Stimulated activated CD4-positive, alpha-beta T cell treated with anti-CD3 and anti-CD28 coated beads, Interleukin-1b, Interleukin-23, amount 100 ng/mL, for 24 hours (primary cell): ENCODE measurements around the gene SEZ6.

Source experiments
- DNase-seq, 4 experiments: peaks; one replicate each; pipeline ENCODE4 v3.0.0-alpha.2; 2020; ENCODE audit warnings: low read depth in 4 of 4, low spot score in 1 of 4

SEZ6 gene

DNA sequence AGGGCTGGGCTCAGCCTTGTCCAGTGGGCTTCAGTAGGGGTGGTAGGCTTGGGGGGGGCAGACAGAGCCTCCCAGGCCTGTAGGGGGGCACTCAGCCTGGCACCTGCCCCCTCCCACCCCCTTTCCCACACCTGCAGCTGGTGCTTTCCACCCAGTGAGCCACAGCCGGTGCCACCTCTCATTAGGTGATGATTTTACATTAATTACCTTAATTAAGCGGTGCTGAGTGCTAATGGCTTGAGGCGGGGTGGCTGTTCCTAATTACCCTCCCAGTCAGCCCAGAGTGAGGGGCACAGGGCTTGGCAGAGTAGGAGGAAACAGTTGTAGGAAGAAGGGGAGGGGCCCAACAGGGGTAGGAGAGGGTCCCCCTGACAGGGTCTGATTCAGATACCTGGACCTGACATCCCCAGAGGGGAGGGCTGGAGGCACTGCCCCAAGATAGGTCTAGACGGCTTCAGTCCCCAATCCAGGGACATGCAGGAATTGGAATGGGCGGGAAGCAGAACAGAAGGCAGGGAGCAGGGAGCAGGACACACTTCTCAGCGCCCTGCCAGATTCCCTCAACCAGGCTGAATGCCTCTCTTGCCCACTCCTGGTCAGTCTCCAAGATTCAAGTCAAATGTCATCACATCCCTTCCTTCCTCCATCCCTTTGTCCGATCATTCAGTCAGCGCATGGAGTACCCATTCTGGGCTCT is 28.0 kb downstream of the SEZ6 start:
- DNase-seq: no peak

DNA sequence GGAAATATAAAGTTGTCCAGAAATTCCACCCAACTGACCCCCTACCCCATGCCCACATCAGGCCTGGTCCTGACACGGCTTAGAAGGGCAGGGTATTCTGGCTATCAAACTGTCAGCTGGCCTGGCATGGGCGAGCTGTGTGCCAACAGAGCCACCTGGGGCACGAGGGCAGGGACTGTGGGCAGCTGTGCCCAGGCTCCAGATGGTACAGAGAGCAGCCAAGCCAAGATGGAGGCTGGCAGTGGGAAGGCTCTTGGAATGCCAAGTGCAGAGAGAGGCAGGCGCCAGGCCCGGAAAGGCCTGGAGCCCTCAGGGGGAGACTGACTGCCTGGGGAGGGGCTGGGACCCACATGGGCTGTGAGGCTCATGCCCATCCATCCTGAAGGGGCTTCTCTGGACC is 30.2 kb downstream of the SEZ6 start:
- no peak for DNase-seq

DNA sequence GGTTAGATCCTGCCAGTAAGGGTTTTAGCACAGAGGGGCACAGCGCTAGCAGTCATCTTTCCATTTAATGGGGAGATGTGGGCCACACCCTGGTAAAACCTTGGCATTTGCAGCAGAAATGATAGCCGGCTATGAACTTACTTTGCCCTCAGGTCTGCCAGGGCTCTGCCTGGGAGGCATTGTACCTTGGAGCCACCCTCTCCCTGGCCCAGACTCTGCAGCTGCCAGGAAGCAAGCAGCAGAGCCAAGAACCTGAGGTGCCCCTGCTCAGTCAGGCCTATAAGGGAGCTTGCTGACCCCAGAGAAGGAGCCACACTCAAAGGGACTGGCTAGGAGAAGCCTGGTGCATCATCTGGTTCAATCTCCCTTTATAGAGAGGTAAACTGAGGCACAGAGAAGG is 30.8 kb downstream of the SEZ6 start:
- no peak for DNase-seq

DNA sequence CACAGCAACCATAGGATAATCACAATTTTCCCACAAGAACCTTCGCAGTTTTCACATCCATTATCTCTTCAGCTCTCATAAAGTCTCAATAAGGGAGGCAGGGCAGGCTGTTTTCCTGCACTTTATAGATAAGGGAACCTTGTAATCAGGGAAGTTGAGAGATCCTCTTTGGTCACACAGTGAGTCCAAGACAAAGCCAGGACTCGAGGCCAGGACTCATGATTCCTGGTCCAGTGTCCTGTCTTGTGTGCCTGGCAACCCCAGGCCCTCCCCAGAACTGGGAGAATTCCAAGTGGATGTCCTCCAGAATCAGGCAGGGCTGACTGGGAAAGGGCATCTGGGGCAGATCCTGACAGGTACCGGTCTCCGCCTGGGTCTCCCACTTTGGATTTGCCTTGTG is 31.4 kb downstream of the SEZ6 start:
- no peak for DNase-seq

DNA sequence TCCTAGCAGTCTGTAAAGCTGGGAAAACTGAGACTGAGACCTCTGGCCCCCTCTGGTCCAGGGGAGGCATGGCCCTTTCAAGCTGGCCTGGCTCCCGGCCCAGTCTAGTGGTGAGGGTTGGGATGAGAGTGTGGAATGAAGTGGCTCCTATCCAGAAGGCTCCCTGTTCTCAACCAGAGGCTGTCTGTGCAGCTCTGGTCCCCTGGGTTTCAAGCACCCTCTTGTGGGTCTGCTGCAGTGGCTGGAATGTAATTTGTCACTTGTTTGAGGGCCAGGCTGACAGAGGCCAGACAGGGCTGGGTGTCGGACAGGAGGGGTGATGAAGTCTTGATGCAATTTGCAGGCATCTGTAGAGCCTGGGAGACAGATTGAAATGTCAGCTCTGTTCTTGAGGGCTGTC is 32.4 kb downstream of the SEZ6 start:
- DNase-seq: no peak

DNA sequence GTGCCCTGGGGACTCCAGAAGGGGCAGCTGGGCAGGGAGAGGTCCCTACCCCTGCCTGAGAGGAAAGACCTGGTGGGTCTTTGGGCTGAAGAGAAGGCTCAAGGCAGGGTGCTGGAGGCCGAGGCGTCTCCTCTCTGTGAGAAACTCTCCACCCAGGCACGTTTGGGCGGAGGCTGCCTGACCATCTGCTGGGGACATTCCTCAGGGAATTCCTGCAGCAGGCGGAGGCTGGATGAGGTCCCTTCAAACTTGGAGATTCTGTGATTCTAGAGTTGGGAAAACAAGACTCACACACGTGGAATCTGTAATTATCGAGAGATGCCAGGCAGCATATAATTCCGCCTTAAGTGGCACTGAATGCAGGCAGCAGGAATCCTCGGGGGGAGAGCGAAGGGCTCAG is 33.4 kb downstream of the SEZ6 start:
- DNase-seq: no peak

DNA sequence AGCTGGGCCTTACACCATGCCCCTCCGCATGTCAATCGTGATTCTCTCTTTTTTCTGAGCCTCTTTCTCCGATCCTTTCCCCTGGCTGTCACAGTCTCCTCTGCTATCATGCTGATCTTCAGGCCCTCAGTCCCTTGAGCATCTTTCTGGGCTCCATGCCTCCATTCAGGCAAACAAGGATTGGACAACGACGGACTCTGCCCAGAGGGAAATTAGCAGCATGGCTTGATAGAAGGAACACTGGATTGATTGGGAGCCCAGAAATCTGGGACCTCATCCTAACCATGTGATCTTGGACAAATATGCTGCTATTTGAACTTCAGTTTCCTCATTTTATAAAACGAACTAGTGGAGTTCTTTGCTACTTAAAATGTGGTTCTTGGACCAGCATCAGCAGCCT is 35.0 kb downstream of the SEZ6 start:
- DNase-seq: no peak

DNA sequence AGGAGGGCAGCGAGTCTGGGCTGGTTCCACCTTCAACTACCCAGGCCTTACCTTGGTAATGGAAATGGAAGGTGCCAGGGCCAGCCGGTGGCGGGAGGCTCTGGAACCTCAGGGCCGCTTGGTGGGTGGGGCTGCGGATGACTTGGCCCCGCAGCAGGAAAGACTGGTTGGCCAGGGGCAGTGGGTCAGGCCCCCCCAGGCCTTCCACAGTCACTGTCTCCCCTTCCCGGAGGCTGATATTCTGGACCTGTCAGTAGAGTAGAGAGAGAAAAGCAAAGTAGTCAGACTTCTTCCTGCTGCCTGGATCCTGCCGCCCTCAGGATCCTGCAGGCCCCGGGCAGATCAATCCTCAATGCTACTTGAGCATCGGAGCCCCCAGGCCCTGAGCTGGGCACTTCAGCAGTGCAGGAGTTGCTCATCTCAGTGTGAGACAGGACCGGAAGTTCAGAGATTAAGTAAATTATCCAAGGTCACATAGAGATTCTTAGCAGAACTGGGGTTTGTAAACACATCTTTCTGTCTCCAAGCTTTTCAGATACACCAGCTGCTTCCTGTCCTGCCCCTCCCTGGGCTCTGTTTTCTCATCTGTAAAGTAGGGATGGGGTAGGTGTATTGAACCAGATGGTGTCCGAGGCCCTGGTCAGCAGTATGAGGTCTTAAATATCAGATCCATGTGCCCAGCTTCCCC is 36.0 kb downstream of the SEZ6 start:
- DNase-seq: no peak

DNA sequence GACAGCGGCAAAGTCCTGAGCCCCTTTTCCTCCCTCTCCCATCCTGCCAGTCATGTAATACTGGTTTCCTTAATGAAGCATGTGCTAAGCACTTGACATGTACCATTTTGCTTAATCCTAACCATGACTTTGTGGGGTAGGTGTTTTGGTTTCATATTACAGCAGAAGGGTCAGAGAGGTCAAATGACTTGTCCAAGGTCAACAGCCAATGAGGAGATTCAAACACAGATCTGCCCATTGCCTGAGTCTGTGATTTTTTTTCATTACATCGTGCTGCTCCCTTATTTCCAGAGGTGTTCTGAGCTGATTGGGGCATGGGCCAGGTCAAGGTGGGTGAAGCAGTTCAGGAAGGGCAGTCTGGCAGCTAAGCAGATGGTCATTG is 36.9 kb downstream of the SEZ6 start:
- no peak for DNase-seq

DNA sequence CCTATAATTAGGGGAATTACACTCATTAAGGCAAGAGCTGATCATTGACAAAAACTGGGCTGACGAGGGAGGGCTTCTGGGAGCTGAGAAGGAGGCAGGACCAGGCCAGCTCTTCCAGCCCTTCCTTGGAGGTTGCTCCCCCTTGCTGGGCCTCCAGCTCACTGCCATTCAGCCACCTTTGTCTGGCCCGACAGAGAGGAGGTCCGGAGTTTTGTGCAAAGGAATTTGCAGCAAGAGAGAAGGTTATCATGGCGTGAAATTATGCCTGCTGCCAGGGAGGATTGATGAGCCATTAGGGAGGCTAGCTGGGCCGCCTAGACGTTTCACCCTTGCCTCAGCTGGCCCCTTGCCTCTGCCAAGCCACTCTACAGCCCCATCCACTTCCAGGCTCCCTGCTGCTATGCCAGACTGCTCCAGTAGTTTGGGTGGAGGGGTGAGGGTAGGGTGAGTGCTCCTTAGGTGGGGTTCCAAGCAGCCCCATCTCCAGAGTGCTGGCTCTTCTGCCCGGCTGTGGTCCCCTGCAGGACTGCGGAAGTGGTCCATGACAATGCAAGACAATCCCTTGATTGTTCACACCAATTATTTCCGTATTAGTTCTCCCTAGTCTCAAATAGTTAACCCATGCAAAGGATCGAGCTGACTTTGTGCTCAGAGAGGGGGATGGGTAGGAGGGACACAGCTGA is 37.5 kb downstream of the SEZ6 start:
- no peak for DNase-seq

DNA sequence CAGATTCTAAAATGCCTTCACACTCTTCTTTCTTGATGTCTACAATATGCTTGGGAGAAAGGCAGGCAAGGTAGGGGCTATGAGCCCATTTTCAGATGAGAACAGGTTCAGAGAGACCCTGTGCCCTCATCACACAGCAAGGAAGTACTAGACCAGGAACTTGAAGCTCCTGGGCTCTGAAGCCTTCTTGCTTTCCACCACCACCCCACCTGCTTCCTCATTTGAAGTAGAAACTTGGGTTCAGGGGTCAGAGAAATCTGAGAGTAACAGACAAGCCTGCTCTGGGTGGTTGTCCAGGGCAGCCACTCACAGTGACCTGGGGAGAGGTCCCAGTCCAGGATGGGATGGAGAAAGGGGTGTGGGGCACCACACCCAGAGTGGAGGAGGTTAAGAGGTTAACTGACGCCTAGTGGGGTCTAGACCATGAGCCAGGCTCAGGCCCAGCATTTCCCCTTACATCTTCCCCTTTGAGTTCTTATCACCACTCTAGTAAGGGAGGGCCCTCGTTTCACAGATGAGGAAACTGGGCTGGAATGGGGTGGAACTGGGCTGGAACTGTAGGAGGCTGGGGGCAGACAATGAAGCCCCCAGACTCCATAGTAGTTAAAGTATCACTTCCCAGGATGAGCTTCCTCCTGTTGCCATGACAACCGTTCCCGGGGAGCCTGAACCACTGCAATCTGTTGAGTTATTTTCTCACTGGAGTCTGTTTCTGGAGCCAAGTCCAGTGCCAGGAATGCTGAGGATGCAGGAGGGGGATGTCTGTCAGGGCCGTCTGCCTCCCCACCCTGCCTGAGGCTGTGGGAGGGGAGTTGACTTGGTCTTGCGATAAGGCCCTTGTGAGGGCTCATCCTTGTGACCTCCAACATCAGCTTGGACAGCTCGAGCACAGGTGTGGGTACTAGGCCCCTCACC is 38.4 kb downstream of the SEZ6 start:
- no peak for DNase-seq

DNA sequence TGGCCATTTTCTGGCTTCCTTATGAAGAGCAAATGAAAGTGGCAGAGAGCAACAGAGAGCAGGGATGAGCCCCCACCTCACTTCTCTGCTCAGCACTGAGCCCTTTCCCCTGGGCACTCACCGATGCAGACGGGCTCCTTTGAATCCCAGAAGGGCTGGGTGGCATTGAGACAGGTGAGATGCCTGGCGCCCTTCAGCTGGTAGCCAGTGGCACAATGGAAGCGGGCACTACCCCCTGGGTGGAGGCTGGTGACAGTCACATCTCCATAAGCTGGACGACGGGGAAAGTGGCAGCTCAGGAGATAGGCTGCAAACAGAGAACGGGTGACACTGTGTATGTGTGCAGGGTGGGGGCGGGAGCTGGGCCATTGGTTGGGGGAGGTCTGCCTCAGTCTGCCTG is 42.0 kb downstream of the SEZ6 start:
- no peak for DNase-seq

DNA sequence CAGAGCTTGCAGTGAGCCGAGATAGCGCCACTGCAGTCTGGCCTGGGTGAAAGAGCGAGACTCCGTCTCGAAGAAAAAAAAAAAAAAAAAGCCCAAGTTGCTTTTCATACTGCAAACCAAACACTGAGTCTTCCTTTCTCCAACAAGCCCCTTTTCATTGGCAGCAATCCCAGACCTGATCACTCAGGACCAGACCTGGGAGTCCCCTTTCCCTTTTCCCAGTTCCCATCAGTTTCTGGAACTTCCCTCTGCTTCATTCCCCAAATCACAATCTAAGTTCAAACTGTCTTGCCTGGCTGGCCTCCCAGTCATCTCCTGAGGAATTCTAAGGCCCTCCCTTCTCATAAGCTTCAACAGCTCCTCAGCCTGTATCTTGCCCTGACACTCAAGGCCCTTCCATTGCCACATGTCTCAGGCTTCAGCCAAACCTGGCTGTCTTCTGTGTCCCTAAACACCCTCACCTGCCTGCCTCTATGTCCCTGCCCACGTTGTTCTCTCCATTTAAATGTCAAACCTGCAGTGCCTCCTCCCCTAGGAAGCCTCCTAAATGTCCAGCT is 42.7 kb downstream of the SEZ6 start:
- no peak for DNase-seq

DNA sequence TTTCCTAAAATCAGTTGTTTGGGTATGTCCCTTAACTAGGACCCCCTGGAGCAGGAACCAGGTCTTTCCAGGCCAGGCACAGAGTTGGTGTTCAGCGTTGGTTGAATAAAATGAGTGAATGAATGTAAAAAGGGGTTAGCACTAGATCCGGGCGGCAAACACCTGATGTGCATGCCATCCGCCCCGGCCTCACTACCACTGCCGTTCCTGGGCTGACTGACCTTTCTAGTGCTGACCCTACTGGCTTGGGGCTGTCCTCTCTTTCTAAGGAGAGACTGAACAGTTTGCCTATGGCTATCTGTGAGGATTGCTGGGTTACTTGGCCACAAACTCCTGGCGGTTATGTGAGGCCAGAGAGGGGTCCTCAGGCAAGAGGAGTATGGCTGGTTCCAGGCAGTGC is 44.4 kb downstream of the SEZ6 start:
- DNase-seq: no peak

DNA sequence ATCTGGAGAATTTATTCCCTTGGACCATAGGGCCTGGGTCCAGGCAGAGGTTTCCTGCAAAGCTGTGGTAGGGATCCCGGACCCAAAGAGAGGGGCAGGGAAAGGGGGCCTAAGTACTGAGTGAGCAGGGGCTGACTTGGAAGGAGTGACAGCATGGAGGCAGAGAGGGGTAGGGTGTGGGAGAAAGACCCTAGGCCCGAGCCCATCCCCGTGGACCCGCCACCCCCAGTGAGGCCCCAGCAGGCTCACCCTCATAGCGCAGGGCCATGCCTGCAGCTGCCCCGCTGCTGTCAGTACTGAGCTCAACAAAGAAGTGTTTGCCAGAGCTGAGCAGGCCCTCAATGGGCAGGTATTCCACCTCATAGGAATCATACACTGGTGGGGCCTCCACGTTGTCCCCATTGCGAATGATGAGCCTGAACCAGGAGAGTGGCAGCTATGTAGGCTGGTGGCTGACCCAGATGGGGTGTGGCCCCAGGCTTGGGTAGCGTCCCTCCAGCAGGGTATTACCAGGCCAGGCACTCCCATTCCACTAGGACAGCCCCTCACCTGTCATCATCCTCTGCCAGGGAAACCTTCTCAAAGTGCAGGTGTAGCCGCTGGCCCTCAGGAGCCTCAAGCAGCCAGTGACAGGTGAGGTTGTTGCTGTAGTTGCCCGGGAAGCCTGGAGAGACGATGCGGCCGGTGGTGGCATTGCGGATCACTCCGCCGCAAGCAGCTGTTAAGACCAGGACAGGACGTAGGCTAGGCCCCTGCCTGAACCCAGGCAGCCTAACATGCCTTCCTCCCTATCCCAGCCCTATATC is 45.4 kb downstream of the SEZ6 start:
- no peak for DNase-seq

DNA sequence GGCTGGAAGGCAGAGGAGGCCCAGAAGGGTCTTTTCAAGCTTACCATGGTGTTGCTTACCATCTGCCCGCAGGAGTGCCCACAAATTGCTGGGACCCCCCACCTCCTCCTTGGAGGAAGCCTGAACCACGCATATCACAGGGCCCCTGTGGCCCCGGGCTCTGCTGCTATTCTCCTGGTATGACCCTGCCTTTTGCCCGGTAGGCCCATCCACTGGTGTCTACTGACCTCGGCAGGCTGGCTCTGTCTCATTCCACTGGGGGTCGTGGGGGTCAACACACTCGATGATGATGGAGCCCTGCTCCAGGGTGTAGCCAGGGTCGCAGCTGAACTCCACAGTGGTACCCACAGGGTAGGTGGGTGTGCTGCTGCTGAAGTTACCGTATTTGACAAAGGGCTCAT is 46.4 kb downstream of the SEZ6 start:
- DNase-seq: no peak

DNA sequence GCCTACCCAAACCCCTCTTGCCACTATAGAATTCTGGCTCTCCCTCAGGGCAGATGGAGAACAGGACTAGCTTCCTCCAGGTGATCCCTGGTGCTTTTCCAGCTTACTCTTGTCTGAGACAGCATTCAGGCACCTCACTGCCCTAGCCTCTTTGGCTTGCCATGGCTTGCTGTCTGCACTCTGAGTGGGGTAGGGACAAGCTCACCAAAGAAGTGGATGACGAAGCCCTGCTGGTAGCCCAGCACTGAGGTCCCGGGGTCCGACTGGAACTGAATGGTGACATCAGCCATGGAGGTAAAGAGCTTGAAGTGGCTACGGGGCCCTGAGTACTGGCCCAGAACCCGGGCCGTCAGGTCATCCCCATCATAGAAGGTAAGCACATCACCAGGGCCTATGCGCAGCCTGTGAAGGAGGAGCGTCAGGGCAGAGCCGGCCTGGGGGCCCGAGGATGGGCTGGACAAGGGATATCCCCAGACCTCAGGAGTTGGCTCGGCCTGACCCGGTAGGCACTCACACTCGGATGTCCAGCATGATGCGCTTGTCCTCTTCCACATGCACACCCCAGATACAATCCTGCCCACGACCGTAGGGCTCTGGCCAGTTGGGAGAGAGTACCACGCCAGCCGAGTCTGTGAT is 46.9 kb downstream of the SEZ6 start:
- DNase-seq: no peak

DNA sequence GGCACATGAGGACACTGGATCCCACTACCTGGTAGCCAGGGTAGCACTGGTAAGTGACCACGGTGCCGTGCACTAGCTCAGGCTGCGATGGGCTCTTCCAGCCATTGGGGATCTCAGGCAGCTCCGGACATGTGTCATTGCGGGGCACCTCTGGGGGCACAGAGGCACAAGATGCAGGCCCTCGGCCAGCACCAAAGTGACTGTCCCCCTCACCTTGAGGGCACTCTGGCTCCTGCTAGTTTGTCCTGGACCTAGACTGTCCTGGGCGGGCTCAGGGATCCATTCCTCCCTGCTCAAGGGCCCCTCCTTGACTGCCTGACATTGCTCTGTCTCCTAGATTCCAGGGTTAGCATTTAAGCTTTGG is 47.9 kb downstream of the SEZ6 start:
- no peak for DNase-seq

DNA sequence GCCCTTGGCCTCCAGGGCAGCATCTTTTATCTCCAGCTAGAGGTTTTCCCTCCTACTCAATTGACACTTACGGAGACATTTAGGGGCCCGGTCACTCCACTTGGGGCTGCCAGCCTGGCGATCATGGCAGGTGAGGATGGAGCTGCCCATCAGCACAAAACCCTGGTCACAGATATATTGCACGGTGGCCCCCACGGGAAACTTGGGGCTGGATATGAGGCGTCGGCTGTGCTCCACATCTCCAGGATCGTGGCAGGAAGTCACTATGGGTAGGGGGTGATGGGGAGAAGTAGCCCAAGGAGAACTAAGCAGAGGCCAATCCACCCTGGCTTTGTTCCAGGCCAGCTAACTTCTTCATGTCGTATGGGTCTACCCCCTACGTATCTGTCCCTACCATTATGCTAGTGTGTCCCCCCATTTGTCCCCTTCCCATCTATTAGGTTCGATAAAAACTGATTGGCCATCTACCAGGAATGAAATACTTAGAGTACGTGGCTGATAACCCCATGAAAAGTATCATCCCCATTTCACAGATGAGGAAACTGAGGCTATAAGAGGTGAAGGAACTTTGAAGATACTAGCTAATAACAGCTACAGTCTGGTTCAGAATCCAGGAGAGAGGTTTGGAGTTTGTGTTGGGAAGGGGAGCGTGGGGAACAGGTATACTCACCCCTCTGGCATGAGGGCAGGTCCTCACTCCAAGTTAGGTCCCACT is 48.4 kb downstream of the SEZ6 start:
- no peak for DNase-seq
